Right lobe of liver (tissue), 6 donors: Measurements from ENCODE around the gene CCDC70. TPM values are rescaled to one million over a fixed set of nuclear protein-coding genes. Genes with fewer than 3 reads are reported as not detected.

ENCODE experiments used
- ATAC-seq, 4 donors: fragments of 200-7000 bp; cut with Tn5 transposase; one replicate each; pipeline ENCODE4 v1.9.1; 2020; ENCODE audit warnings: mild to moderate bottlenecking in 4 of 4, moderate library complexity in 4 of 4
- DNase-seq, 3 donors: peaks; one replicate each; pipeline ENCODE4 v3.0.0-alpha.2; 2020
- H3K27ac ChIP-seq, 3 donors: fragments of 200-600 bp; one replicate each; pipeline ENCODE4 v1.8.0; 2022
- H3K27me3 ChIP-seq, 2 donors: fragments of 200-600 bp; one replicate each; pipeline ENCODE4 v1.8.0; 2022
- H3K36me3 ChIP-seq, 4 donors: fragments of 200-600 bp; sonication (generic) in 1 of 4; one replicate each; pipeline versions ENCODE4 v1.5.1 to v1.8.0; 2017 to 2022; ENCODE audit warnings: control low read depth in 1 of 4
- H3K4me1 ChIP-seq, 4 donors: fragments of 200-600 bp; sonication (generic) in 1 of 4; one replicate each; pipeline versions ENCODE4 v1.5.1 to v1.8.0; 2017 to 2022; ENCODE audit warnings: control low read depth in 1 of 4
- H3K4me3 ChIP-seq, 3 donors: fragments of 200-600 bp; one replicate each; pipeline ENCODE4 v1.8.0; 2022
- H3K9me3 ChIP-seq, 4 donors: fragments of 200-600 bp; sonication (generic) in 1 of 4; one replicate each; pipeline versions ENCODE4 v1.5.1 to v1.8.0; 2017 to 2022; ENCODE audit warnings: control low read depth in 1 of 4
- POLR2A ChIP-seq: fragments of 450-650 bp; IDR thresholded peaks from one replicate; pipeline ENCODE4 v1.6.1; 2017; ENCODE audit warnings: antibody characterized with exemption, mild to moderate bottlenecking
- WGBS: methylation state at CpG from one replicate; pipeline ENCODE4 v1.1.6; 2018; ENCODE audit warnings: low coverage, low lambda C conversion rate; ENCODE audit not compliant: insufficient coverage; ENCODE audit errors: missing lambda C conversion rate; 5-methylcytosine and 5-hydroxymethylcytosine counted together
- intact Hi-C, 2 donors: fragments of 100-400 bp; cut with DNase I; formaldehyde crosslinking; loops; one replicate each; pipeline versions ENCODE4 v1.11.2 to v1.14.1; 2022
- total RNA-seq, 6 experiments: library from RNA; depleted of rRNA in 2 of 6; stranded (reverse); fragments of >200 nt in 2 of 6; fragmentation: NEBNext Ultra II Directional in 3 of 6; extraction: Animal tissue kit (Norgen Biotek cat#: 25700) in 3 of 6; gene quantifications; one replicate each; pipeline versions ENCODE4 v1.1.0 to v1.2.4, GENCODE V29; 2016 to 2023
- TF ChIP-seq, protein P1 (sequence below), 4 donors: fragments of 200-600 bp in 3 of 4; fragments of 450-650 bp in 1 of 4; IDR thresholded peaks; one replicate each; pipeline versions ENCODE4 v1.5.1 to v1.8.0; 2016 to 2022; ENCODE audit warnings: antibody characterized with exemption in 4 of 4, mild to moderate bottlenecking in 2 of 4
- donor health status: DM: no; HTN: yes; CAD: no.
- donor health status: DM: no; HTN: no; CAD: no.
- donor health status: DM: no; HTN: no; CAD: no.
- donor health status: DM: no; HTN: yes; CAD: no.
- donor health status: DM: no; HTN: yes; CAD: no.

Gene CCDC70
- total RNA-seq, 6 experiments from 2014 or later = not detected

GRCh38 chr13:51869916-51870315 lies 8.1 kb downstream of the CCDC70 start:
- no peak for TF ChIP-seq POLR2A
- TF ChIP-seq, protein P1, sequence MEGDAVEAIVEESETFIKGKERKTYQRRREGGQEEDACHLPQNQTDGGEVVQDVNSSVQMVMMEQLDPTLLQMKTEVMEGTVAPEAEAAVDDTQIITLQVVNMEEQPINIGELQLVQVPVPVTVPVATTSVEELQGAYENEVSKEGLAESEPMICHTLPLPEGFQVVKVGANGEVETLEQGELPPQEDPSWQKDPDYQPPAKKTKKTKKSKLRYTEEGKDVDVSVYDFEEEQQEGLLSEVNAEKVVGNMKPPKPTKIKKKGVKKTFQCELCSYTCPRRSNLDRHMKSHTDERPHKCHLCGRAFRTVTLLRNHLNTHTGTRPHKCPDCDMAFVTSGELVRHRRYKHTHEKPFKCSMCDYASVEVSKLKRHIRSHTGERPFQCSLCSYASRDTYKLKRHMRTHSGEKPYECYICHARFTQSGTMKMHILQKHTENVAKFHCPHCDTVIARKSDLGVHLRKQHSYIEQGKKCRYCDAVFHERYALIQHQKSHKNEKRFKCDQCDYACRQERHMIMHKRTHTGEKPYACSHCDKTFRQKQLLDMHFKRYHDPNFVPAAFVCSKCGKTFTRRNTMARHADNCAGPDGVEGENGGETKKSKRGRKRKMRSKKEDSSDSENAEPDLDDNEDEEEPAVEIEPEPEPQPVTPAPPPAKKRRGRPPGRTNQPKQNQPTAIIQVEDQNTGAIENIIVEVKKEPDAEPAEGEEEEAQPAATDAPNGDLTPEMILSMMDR (IDR thresholded peaks at IDR 0.05) = no peak
- H3K9me3 ChIP-seq = no peaks in the 10 kb centered on the region
- H3K36me3 ChIP-seq = no peaks in the 10 kb centered on the region
- no peaks in the 10 kb centered on the region for H3K27me3 ChIP-seq
- intact Hi-C loops = no loop called here
- DNase-seq = no peak
- no peaks in the 10 kb centered on the region for H3K4me1 ChIP-seq
- ATAC-seq = no peak
- no peak overlapping the region for H3K4me3 ChIP-seq
- no peak overlapping the region for H3K27ac ChIP-seq
- 69% methylated on average over 6 of the region's 6 CpGs for WGBS

DNA sequence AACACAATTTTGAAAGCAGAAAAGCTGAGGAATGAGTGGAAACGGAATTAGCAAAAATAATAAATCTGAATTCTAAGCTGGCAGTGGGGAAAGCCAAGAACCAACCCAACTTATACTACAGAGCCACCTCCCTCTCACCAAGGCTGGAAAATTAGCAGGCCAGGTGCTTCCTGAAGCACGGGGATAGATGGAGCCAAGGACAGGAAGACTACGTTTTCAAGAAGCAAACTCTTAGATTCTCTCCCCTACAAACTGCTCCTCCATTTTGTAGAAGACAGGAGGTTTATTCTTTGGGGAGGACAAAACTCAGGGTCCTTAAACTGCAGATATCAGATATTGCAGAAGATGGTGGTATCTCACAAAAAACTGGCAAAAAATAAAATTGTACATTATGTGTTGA lies 8.8 kb downstream of the CCDC70 start:
- TF ChIP-seq, protein P1 (IDR thresholded peaks at IDR 0.05) = no peak
- TF ChIP-seq POLR2A = no peak
- no peak for ATAC-seq
- intact Hi-C loops = no loop called here
- DNase-seq = no peak
- H3K27ac ChIP-seq = no peak overlapping the region
- H3K27me3 ChIP-seq = no peaks in the 10 kb centered on the region
- H3K4me1 ChIP-seq = no peaks in the 10 kb centered on the region
- H3K9me3 ChIP-seq = no peaks in the 10 kb centered on the region
- 63% methylated on average over 3 of the region's 3 CpGs for WGBS
- no peaks in the 10 kb centered on the region for H3K36me3 ChIP-seq
- no peak overlapping the region for H3K4me3 ChIP-seq

DNA sequence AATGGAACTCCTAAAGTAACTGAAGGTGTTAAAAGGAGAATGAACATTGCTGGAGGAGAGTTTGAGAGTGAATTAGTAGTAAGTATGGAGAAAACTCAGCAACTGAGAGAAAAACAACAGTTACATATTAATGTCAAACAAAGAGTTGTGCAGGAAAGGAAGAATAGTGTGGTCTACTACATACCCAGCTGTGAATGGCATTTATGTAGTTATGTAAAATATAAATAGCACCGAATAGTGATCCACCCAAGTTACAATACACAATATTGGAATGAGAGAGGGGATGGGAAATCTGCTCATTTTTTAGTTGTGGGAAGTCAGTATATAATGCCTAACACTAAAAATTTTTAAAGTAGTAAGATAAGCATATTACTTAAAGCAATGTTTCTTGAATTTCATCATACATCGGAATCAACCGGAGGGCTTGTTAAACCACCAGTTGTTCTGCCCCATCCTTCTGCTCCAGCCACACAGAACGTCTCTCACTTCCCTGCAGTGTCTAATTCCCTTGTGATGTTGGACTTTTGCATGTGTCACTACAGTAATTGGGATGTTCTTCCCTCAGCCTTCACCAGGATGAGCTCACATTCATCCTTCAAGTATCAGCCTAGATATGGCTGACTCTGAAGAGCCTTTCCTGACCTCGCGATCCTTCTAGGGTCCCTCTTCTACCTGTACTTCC lies 11.5 kb downstream of the CCDC70 start:
- WGBS = 87% methylated on average over 6 of the region's 6 CpGs
- H3K27ac ChIP-seq = no peak overlapping the region

DNA sequence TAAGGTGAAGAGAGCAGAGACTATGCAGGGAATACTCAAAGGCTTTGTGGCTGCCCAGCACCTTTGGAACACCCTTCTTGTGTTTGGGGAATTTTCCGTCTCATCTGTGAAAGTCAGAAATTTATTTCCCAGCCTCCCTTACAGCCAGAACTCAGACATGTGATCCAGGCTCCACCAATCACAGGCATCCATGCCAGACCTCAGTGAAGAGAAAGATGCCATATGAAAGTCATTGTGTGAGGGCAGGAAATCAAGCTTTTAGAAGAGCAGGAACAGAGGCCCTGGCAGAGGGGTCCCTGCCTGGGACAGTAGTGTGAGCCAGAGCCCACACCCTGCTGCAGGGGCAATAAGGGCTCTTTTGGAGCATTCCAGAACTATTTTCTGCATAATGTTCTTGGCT lies 12.1 kb downstream of the CCDC70 start:
- TF ChIP-seq, protein P1 (IDR thresholded peaks at IDR 0.05) = no peak
- Histone ChIP-seq H3K9me3 (no peaks in the 10 kb centered on the region), H3K4me1 (no peaks in the 10 kb centered on the region), H3K36me3 (no peaks in the 10 kb centered on the region), H3K4me3 (no peak overlapping the region), H3K27ac (no peak overlapping the region), H3K27me3 (no peaks in the 10 kb centered on the region)
- no peak for ATAC-seq
- DNase-seq = no peak
- intact Hi-C loops = no loop called here
- no CpG with 5 or more reads among the region's 1 CpG for WGBS

More for the DNA sequence above, 11.5 kb downstream of the CCDC70 start:
- TF ChIP-seq, protein P1 (IDR thresholded peaks at IDR 0.05) = no peak
- TF ChIP-seq POLR2A = no peak
- DNase-seq (no peak), ATAC-seq (no peak)
- Histone ChIP-seq H3K36me3 (no peaks in the 10 kb centered on the region), H3K4me3 (no peak overlapping the region), H3K27me3 (no peaks in the 10 kb centered on the region), H3K9me3 (no peaks in the 10 kb centered on the region), H3K4me1 (no peaks in the 10 kb centered on the region)
- intact Hi-C loops = no loop called here

DNA sequence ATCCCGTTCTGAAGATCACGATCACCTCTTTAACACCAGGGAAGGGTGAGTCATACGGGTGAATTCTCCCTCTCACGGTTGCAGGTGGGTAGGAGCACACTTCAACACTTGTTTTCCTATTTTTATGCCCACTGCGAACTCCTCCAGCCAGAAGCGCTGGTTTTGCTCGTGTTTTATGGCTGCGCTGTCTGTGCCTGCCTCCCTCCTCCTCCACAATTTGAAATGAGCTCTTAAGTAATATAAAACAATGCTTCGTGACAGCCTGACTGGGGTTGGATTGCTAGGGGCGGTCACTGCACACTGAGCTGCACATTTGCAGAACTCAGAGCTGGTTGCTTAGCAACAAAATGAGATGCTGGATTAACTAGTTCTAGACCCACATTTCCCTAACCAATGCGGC lies 12.9 kb downstream of the CCDC70 start:
- Histone ChIP-seq H3K4me3 (no peak overlapping the region), H3K9me3 (no peaks in the 10 kb centered on the region), H3K27ac (no peak overlapping the region), H3K4me1 (no peaks in the 10 kb centered on the region), H3K27me3 (no peaks in the 10 kb centered on the region), H3K36me3 (no peaks in the 10 kb centered on the region)
- no peak for DNase-seq
- ATAC-seq = no peak
- intact Hi-C loops = no loop called here
- TF ChIP-seq, protein P1 (IDR thresholded peaks at IDR 0.05) = no peak
- TF ChIP-seq POLR2A = no peak
- WGBS = 95% methylated on average over 7 of the region's 11 CpGs
